Esophagus (tissue), 2 donors: Measurements from ENCODE around the gene SLC25A10. TPM values are rescaled to one million over a fixed set of nuclear protein-coding genes. Genes with fewer than 3 reads are reported as not detected.

Experiments used
- polyA plus RNA-seq, 2 donors: library from polyadenylated mRNA; stranded (reverse); fragments of 200-250 nt; gene quantifications; one replicate each; pipeline ENCODE4 v1.2.3, GENCODE V29; 2013
- donor health status: healthy with polysubstance abuse.
- donor health status: Bipolar disorder and iron deficiency.

SLC25A10 gene
- polyA plus RNA-seq, 2 donors = 40.5 to 42.4 TPM

Other genes with a start within 250 kb of the SLC25A10 start
- 1,000 to 10,000 TPM; 1,763 to 5,708 TPM for gene ACTG1, start 199.5 kb upstream of the SLC25A10 start, polyA plus RNA-seq
- 1 to 10 TPM in 1 of 2 donors, under 1 TPM in 1; 0.54 to 2.0 TPM for gene FSCN2, start 183.9 kb upstream of the SLC25A10 start, polyA plus RNA-seq
- 10 to 100 TPM; 17.3 to 27.1 TPM for gene FAAP100, start 159.9 kb upstream of the SLC25A10 start, polyA plus RNA-seq
- 10 to 100 TPM; 30.6 to 38.8 TPM for gene NPLOC4, start 75.2 kb upstream of the SLC25A10 start, polyA plus RNA-seq
- gene TSPAN10, start 75.1 kb upstream of the SLC25A10 start, polyA plus RNA-seq = 1 to 10 TPM in 1 of 2 donors, under 1 TPM in 1; 0.56 to 1.7 TPM
- under 1 TPM; 0.12 to 0.33 TPM for gene PDE6G, start 55.7 kb upstream of the SLC25A10 start, polyA plus RNA-seq
- gene OXLD1, start 45.7 kb upstream of the SLC25A10 start, polyA plus RNA-seq = 10 to 100 TPM; 38.1 to 46.1 TPM
- gene CCDC137, start 45.5 kb upstream of the SLC25A10 start, polyA plus RNA-seq = 10 to 100 TPM; 22.2 to 33.0 TPM
- 10 to 100 TPM; 36.2 to 53.9 TPM for gene ARL16, start 28.5 kb upstream of the SLC25A10 start, polyA plus RNA-seq
- 100 to 1,000 TPM in 1 of 2 donors, 10 to 100 TPM in 1; 83.6 to 131 TPM for gene HGS, start 28.3 kb upstream of the SLC25A10 start, polyA plus RNA-seq
- 100 to 1,000 TPM; 136 to 173 TPM for gene MRPL12, start 8.9 kb upstream of the SLC25A10 start, polyA plus RNA-seq
- under 1 TPM; 0.11 to 0.14 TPM for gene GCGR, start 91.9 kb downstream of the SLC25A10 start, polyA plus RNA-seq
- gene MCRIP1, start 121.0 kb downstream of the SLC25A10 start, polyA plus RNA-seq = 10 to 100 TPM; 24.7 to 32.3 TPM
- gene PPP1R27, start 122.8 kb downstream of the SLC25A10 start, polyA plus RNA-seq = under 1 TPM; 0.25 to 0.98 TPM
- 100 to 1,000 TPM; 582 to 595 TPM for gene P4HB, start 148.3 kb downstream of the SLC25A10 start, polyA plus RNA-seq
- gene ARHGDIA, start 159.1 kb downstream of the SLC25A10 start, polyA plus RNA-seq = 100 to 1,000 TPM; 201 to 209 TPM
- gene ALYREF, start 179.3 kb downstream of the SLC25A10 start, polyA plus RNA-seq = 10 to 100 TPM; 16.3 to 61.0 TPM
- gene ANAPC11, start 179.4 kb downstream of the SLC25A10 start, polyA plus RNA-seq = 100 to 1,000 TPM; 127 to 187 TPM
- under 1 TPM; 0.33 to 0.49 TPM for gene NPB, start 190.0 kb downstream of the SLC25A10 start, polyA plus RNA-seq
- 10 to 100 TPM; 23.1 to 46.5 TPM for gene PCYT2, start 199.1 kb downstream of the SLC25A10 start, polyA plus RNA-seq
- 10 to 100 TPM; 64.9 to 84.0 TPM for gene SIRT7, start 205.9 kb downstream of the SLC25A10 start, polyA plus RNA-seq
- 10 to 100 TPM; 10.3 to 11.9 TPM for gene MAFG, start 215.5 kb downstream of the SLC25A10 start, polyA plus RNA-seq
- 10 to 100 TPM in 1 of 2 donors, 1 to 10 TPM in 1; 6.5 to 18.1 TPM for gene PYCR1, start 225.0 kb downstream of the SLC25A10 start, polyA plus RNA-seq
- not detected for gene MYADML2, start 234.9 kb downstream of the SLC25A10 start, polyA plus RNA-seq
- under 1 TPM; 0.07 to 0.08 TPM for gene NOTUM, start 248.9 kb downstream of the SLC25A10 start, polyA plus RNA-seq